Smooth muscle cell of the brain vasculature (primary cell): Measurements from ENCODE around the gene TNFRSF25.

Experiments
- DNase-seq: peaks from one replicate; pipeline ENCODE4 v3.0.0-alpha.2; 2012; ENCODE audit warnings: low read depth, low spot score

TNFRSF25 gene

GRCh38 chr1:6466023-6466422 lies at the start of gene TNFRSF25:
TSS of gene TNFRSF25 (minus strand) at chr1:6466173. CDS start at chr1:6466107, 66 bp downstream.
- no peak for DNase-seq

- DNase-seq: no peak
These were observed 49.8 kb upstream of the TNFRSF25 start for GRCh38 chr1:6515771-6516170.

GRCh38 chr1:6513320-6513801 lies 47.4 kb upstream of the TNFRSF25 start:
- DNase-seq: no peak

GRCh38 chr1:6512908-6513280 lies 46.9 kb upstream of the TNFRSF25 start:
- DNase-seq: no peak

- DNase-seq: no peak
These were observed 46.4 kb upstream of the TNFRSF25 start for GRCh38 chr1:6512245-6512907.

GRCh38 chr1:6511561-6512244 lies 45.7 kb upstream of the TNFRSF25 start:
- DNase-seq: no peak

- DNase-seq: no peak
These were observed 45.1 kb upstream of the TNFRSF25 start for GRCh38 chr1:6511056-6511455.

GRCh38 chr1:6510493-6510892 lies 44.5 kb upstream of the TNFRSF25 start:
- no peak for DNase-seq

GRCh38 chr1:6509919-6510291 lies 43.9 kb upstream of the TNFRSF25 start:
- DNase-seq: no peak

- no peak for DNase-seq
These were observed 43.4 kb upstream of the TNFRSF25 start for GRCh38 chr1:6509220-6509918.

GRCh38 chr1:6508816-6509189 lies 42.8 kb upstream of the TNFRSF25 start:
- no peak for DNase-seq

- no peak for DNase-seq
These were observed 42.3 kb upstream of the TNFRSF25 start for GRCh38 chr1:6508154-6508815.

- no peak for DNase-seq
These were observed 41.5 kb upstream of the TNFRSF25 start for GRCh38 chr1:6507461-6507911.

- no peak for DNase-seq
These were observed 41.1 kb upstream of the TNFRSF25 start for GRCh38 chr1:6507037-6507428.

- DNase-seq: no peak
These were observed 40.5 kb upstream of the TNFRSF25 start for GRCh38 chr1:6506210-6507036.

GRCh38 chr1:6505367-6506209 lies 39.6 kb upstream of the TNFRSF25 start:
- no peak for DNase-seq

GRCh38 chr1:6504887-6505286 lies 38.9 kb upstream of the TNFRSF25 start:
- no peak for DNase-seq

- no peak for DNase-seq
These were observed 38.1 kb upstream of the TNFRSF25 start for GRCh38 chr1:6503884-6504602.

GRCh38 chr1:6502000-6502891 lies 36.3 kb upstream of the TNFRSF25 start:
- DNase-seq: no peak
